Measurements from ENCODE around the gene GPR26.
"Not testable (repeated sequence)": the region's sequence is repeated elsewhere in the genome, so short reads cannot be mapped to it uniquely, and the experiment has no call there.

GPR26 gene

DNA sequence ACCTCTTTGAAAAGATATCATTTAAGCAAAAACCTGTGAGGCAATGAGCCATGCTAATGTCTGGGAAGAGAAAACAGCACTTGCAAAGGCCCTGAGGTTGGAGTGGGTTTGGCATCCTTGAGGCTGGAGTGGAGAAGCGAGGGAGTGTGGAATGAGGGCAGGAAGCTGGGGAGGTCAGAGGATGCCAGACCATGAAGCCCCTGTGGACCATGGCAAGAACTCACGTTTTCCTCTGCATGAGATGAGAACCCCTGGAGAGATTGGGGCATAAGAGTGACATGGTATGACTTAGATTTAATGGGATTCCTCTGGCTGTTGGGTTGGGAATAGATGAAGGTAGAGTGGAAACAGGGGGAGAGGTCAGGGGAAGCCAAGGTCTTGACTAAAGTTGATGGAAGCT is 49.4 kb downstream of the GPR26 start:
- DNase-seq (ENCODE audit: low read depth): no peak

DNA sequence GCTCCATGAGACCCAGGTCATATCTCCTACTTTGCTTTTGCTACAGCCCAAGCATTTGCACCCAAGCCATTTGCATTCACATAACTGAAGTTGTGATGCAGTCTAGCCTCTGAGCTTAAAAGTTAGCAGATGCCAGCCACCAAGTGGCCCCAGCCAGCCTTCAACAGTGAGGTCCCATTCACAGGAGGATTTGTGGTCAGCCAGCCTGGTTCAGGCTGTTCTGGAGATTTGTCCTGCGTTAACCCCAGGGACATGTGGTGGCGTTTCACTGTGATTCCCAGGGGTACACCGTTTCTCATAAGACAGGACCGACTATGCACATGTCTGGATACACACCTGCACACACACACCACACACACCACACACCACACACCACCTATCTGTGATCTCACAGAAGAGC is 51.2 kb downstream of the GPR26 start:
- no peak for DNase-seq (ENCODE audit: low read depth)

DNA sequence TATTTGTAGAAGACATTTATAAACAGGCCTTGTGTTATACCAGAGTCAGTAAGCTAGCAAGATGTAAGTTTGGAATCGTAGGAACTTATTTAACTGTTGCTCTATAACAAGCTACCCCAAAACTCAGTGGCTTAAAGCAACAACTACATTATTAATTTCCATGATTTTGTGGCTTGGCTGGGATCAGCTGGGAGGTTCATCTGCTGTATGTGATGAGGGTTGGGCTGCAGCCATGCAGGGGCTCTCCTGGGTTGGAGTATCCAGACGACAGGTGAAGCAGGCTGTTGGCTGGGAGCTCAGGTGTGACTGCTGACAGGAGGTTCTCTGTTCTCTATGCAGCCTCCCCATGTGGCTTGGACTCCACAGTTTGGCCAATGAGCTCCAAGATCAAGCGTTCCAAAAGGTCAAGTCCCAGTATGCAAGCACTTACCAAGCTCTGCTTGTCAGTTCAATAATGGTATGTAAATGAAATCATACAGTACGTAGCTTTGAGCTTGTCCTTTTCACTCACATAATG is 52.4 kb downstream of the GPR26 start:
- DNase-seq (ENCODE audit: low read depth): no peak

DNA sequence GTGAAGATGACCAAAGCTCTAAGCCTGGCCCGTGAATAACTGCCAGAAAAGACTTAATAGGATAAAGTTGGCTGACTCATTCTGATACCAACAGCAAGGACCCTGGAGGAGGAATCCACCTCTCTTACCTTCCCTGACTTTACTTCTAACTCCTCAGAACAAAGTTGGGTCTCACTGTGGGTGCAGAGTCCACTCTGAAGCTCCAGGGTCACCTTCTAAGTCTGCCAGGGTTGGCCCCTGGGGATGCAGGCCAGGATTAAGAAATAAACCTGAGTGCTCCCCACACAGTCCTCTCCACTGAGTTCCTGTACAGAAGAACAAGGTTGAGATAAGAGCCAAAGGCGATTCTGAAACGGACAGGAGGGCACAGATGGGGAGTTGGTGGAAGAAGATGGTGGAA is 54.4 kb downstream of the GPR26 start:
- no peak for DNase-seq (ENCODE audit: low read depth)

DNA sequence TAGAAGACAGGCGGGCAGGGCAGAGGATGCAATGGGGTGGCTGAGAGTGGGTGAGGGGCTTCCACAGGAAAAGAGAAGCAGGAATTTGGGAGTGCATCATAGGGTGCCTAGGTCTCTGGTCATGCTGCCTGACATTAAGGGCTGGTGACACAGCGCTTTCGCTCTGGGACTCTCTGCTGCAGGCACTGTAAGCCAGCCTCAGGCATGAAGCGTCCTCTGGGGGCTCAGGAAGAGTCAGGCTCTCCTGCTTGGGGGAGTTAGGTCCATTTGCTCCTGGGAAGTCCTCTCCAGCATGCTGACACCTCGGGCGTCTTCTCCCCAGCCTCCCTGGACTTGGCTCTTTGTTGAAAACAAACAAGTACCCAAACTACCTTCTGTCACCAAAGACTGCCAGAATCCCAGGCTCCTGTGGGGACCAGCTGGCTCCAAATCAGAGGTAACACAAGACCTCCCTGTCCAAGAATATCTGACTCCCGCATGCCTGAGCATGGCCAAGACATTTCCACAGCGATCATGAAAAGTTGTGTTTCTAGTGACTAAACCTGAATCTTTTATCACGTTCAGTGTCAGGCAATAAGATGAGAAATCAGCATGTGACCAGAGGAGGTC is 55.4 kb downstream of the GPR26 start:
- DNase-seq (ENCODE audit: low read depth): no peak

DNA sequence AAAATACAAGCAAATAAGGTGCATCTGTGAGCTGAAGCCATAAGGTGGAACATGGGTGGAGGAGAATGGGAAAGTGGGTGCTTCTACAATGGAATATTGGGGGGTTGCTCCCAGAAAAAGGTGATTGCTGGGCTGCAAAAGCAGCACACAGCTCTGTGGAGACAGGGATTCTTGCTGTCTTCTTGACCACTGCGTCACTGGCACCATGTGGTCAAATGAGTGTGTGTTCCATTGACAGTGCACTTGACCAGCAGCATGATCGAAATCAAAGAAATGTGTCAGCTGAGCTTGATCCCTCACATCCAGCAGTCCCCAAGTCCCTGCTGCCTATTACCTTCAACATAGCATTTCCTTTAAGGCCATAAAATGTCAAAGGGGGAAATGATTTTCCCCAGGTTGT is 56.2 kb downstream of the GPR26 start:
- DNase-seq (ENCODE audit: low read depth): no peak

DNA sequence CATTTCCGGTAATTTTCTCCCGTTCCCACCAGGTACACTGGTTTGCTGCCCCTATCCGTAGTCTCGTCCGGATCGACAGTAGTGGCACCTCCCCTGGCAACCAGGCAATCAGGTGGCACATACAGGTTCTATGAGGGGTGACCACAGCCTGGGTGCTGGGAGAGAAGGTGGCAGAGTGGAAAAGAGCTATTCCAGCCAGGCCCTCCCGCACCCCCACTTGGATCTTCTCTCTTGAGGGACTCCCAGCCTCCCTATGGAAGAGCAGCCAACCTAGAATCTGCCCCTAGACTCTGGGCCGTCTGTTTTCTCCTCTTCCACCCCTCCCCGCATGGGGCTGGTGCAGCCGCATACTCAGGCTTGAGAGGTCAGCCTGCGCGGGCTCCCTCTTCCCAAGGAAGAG is 58.6 kb downstream of the GPR26 start:
- no peak for DNase-seq (ENCODE audit: low read depth)

DNA sequence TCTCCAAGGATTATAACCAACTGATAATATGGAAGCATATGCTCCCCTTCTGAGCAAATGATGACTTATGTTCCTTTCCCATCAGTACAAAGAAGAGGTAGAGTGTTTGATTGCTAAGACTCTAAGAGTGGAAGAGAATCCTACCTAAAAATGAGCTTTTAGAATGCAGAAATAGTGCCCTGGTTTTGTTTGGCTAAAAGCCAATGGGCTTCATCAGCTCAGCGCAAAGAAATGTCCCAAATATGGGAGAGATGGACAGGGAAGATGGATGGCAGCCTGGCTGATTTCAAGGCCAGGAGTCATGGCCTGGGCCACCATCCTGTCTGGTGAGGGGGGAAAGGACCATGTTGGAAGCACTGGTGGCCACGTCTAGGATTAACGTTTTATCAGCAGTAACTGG is 60.2 kb downstream of the GPR26 start:
- no peak for DNase-seq (ENCODE audit: low read depth)

DNA sequence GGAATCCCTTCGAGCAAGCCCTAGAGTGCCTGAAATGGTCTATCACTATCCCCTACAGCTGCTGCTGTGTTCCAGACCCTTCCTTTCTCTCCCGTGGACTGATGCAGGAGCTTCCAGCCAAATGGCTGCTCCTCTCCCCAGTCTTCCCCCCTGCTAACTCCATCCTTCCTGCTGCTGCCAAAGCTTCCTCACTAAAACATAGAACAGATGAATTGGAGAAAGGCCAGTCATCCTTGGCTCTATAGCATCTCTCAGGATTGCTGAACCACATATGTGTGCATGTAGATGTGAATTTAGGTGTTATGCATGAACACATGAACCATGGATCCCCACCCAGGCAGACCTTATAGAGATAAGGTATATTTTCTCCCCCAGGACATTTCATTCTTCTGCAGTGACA is 60.7 kb downstream of the GPR26 start:
- DNase-seq (ENCODE audit: low read depth): no peak

DNA sequence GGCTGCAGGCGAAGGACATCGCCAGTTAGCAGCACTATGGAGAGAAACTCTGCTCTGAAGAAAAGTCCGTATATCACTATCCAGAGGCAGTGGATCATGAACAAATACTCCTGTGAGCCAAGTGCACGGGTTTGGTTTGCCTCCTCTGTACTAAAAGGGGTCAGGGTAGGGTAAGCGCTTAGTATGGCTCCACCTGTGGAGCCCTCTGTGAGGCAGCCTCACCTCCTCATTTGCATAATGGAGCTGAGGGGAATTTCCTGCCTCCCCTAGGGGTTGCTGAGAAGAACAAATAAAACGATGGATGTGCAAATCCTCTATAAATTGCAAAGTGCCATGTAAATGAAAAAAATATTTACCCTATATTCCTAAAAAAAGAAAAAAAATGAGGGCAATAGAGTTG is 63.4 kb downstream of the GPR26 start:
- no peak for DNase-seq (ENCODE audit: low read depth)

DNA sequence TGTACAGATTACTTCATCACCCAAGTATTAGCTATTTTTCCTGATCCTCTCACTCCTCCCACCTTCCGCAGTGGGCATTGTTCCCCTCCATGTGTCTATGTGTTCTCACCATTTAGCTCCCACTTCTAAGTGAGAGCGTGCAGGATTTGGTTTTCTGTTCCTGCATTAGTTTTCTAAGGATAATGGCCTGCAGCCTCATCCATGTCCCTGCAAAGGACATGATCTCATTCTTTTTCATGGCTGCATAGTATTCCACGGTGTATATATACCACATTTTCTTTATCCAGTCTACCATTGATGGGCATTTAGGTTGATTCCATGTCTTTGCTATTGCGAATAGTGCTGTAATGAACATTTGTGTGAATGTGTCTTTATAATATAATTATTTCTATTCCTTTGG is 70.8 kb downstream of the GPR26 start:
- not testable (repeated sequence) for DNase-seq (ENCODE audit: low read depth)

DNA sequence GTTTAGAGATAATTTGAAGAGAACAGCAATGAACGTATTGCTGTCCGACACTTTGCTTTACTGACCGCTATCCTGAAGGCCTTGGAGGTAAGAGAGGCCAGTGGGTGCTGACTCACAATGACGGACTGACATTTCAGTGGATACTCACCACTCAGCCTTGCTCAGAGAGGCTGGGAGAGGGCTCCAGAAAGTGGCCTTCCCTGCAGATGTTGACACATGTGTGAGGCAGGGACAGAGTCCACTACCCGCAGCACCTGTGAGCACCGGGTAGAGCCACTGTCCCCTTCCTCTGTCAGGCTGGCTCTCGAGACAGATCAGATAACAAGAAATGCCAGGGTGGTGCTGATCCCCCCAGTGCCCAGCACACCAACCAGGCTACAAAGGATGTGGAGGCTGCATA is 75.0 kb downstream of the GPR26 start:
- no peak for DNase-seq (ENCODE audit: low read depth)

DNA sequence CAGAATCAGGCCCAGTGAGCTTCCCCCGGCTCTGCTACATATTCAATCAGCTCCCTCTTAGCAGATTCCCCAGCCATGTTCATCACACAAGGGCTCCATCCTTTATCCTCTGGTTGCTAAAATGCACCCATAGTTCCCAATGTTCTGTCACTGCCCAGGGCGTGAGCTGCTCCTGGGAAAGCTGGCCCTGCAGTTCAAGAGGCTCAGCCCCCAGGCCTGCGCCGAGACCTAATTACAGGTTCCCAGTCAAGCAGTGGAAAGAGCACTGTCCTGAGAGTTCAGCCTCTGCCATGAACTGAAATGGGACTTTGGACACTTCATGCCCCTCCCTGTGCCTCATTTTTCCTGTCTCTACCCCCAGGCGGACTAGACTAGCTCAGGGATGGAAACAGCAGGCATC is 75.6 kb downstream of the GPR26 start:
- DNase-seq (ENCODE audit: low read depth): no peak

DNA sequence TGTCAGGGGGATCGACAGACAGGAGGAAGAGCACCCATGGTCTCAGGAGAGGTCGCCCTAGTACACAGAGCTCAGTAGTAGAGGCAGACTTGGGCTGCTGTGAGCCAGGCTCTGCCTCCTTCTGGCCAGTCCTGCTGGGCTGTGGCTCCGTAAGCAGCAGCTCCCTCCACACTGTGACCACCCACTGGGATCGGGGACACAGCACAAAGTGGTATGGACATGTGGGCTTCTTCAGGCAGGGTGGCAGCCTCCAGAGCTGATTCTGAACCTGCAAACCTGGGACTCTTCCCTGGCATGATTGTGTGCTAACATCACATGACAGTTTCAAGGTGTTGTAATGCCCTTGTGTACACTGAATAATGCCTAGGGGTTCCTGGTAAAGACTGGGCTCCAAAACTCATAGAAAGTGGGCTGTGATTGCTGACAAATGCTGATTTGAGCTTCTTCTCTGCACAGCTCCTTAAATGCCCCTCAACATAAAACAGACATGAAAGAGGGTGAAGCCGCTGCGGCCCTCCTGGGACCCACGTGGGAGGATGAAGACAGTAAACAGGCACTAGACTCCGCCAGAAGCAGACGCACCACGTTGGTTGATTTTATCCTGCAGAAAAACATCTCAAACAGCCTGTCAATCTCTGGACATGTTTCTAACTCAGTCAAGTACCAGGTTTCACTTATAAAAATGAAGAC is 76.7 kb downstream of the GPR26 start:
- no peak for DNase-seq (ENCODE audit: low read depth)

DNA sequence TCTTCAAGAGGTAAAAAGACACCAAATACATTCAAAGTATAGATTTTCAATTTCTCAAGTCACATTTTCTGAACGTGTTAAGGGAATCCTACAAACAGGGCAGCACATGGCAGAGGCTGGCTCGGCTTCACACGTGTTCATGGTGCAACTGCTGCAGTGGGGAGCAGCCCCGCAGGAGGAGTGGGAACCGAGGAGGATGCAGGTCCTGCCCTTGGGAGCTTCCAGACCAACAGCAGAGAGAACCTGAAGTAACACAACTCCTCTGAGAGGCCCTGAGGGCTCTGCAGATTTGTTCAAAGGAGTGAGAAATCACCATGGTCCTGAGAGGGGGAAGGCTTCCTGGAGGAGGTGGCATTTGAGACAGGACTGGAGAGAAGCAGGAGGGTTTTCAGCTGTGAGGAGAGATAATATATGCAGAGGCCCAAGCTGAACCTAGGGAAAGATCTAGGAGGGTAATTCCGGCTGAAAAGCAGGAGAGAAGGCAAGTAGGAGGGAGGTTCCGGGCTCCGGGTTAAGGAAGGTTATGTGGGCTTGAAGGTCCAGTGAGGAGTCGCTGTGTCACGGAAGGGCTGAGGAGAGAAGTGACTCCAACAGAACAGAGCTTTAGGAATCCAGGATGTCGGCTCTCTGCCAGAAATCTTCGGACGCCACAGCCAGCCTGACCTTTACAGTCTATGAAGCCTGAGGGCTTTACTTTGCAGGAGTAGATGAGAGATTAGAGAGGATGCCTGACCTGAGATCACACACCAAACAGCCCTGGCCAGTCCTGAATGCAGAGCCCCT is 77.5 kb downstream of the GPR26 start:
- no peak for DNase-seq (ENCODE audit: low read depth)

DNA sequence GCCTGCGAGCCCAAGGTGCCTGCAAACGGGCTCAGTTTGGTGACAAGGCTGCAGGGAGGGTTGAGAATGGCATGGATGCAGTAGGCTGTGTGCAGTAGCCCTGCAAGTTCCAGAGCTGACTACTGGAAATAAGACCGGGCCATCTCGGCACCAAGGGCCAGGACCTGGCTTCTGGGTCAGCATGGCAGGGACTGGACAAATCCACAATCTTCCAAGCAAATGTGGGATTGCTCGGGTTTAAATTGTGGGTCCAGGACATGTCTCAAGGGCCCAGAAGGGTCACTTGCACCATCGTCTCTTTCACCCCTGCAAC is 78.0 kb downstream of the GPR26 start:
- no peak for DNase-seq (ENCODE audit: low read depth)
